ENCODE results near the gene LRP5. TPM values are rescaled to one million over a fixed set of nuclear protein-coding genes. Genes with fewer than 3 reads are reported as not detected.

Gene LRP5
- total and polyA plus RNA-seq, 9 of the 15 experiments (the other 6 are each of a cell fraction or from before 2014, with no cell fraction given): 0.48 to 44.2 (median 13.5) TPM

- no peaks in the 10 kb centered on the region; the same call in 1 of the 2 replicates for H3K9me3 ChIP-seq (replicated peaks; ENCODE audit: control insufficient read depth, insufficient read depth, low read depth, low read length)
- intact Hi-C loops (cut with micrococcal nuclease) (no loop called here), in situ Hi-C loops (cut with MboI) (no loop called here)
- H3K4me2 ChIP-seq (ENCODE audit: insufficient read depth, low read length): no peak overlapping the region; the same call in 1 of the 2 replicates
- DNase-seq (ENCODE audit: extremely low read depth in 1 of 4, low spot score in 3 of 4) (peak in 3 of 4 experiments; percentile 27 to 66 (median 31)), ATAC-seq (peak; percentile 60), FAIRE-seq (peak; percentile 63)
- no peak overlapping the region for H2AFZ ChIP-seq (ENCODE audit: low read depth, low read length)
- H3K36me3 ChIP-seq (ENCODE audit: control insufficient read depth, insufficient read depth, low read length): peaks cover 58% of the 10 kb centered on the region
- no TSS peak for BruUV-seq (replicated peaks)
- WGBS (ENCODE audit: insufficient coverage, low coverage, missing lambda C conversion rate): 41% methylated on average over 4 of the region's 4 CpGs
- peak overlapping the region; percentile 18 to 72; a peak in 2 of 4 replicates for H3K9ac ChIP-seq (ENCODE audit: insufficient read depth in 1 of 2, low read depth in 2 of 2, low read length in 2 of 2)
- H3K27me3 ChIP-seq (ENCODE audit: control insufficient read depth in 2 of 2, insufficient read depth in 2 of 2, low read length in 2 of 2): no peaks in the 10 kb centered on the region
- peaks cover 20 to 35% of the 10 kb centered on the region in 2 experiments for H3K4me1 ChIP-seq (replicated peaks in 1 of 2; ENCODE audit: control insufficient read depth in 2 of 2, insufficient read depth in 2 of 2, low read length in 2 of 2)
- H3K4me3 ChIP-seq: no peak overlapping the region
- POLR2A ChIA-PET: interaction anchor here (0.9 to 1.7 kb wide), 2 partner anchors 18 to 24 kb away, joined by 3 read pairs; no protein-coding TSS in a partner anchor
- H3K9me1 ChIP-seq (ENCODE audit: control insufficient read depth, insufficient read depth, low read length): peaks cover 19% of the 10 kb centered on the region
- CTCF ChIA-PET (ENCODE audit: low intra/inter-chr PET ratio): no interaction called here
- peaks cover 71% of the 10 kb centered on the region for H4K20me1 ChIP-seq (replicated peaks; ENCODE audit: control insufficient read depth, insufficient read depth, low read length)
- H3K79me2 ChIP-seq (ENCODE audit: control insufficient read depth, insufficient read depth, low read length): peaks cover 93% of the 10 kb centered on the region
- H3K27ac ChIP-seq (ENCODE audit: extremely low read depth, low read depth, low read length): no peak overlapping the region
- TF ChIP-seq U2AF2 (optimal IDR thresholded peaks at IDR 0.05; ENCODE audit: low read depth, low read length) (no peak), ZNF830 (CRISPR knock-in tag; IDR thresholded peaks at IDR 0.05) (no peak), TOE1 (IDR thresholded peaks at IDR 0.05; ENCODE audit: borderline replicate concordance) (peak; percentile 86; the same call in 1 of the 2 replicates), TOE1 (CRISPR knock-in tag; IDR thresholded peaks at IDR 0.05; ENCODE audit: borderline replicate concordance, low read depth) (no peak), ATF4 (CRISPR knock-in tag; IDR thresholded peaks at IDR 0.05) (no peak), KDM1A (IDR thresholded peaks at IDR 0.05) (0 out of 4 replicates have a peak, but pooled peaks of 1 of the 2 experiments have one; percentile 1), IFI16 (CRISPR knock-in tag; IDR thresholded peaks at IDR 0.05) (no peak), ZNF134 (CRISPR knock-in tag; conservative IDR thresholded peaks at IDR 0.05) (no peak)
- TF ChIP-seq, protein P1, sequence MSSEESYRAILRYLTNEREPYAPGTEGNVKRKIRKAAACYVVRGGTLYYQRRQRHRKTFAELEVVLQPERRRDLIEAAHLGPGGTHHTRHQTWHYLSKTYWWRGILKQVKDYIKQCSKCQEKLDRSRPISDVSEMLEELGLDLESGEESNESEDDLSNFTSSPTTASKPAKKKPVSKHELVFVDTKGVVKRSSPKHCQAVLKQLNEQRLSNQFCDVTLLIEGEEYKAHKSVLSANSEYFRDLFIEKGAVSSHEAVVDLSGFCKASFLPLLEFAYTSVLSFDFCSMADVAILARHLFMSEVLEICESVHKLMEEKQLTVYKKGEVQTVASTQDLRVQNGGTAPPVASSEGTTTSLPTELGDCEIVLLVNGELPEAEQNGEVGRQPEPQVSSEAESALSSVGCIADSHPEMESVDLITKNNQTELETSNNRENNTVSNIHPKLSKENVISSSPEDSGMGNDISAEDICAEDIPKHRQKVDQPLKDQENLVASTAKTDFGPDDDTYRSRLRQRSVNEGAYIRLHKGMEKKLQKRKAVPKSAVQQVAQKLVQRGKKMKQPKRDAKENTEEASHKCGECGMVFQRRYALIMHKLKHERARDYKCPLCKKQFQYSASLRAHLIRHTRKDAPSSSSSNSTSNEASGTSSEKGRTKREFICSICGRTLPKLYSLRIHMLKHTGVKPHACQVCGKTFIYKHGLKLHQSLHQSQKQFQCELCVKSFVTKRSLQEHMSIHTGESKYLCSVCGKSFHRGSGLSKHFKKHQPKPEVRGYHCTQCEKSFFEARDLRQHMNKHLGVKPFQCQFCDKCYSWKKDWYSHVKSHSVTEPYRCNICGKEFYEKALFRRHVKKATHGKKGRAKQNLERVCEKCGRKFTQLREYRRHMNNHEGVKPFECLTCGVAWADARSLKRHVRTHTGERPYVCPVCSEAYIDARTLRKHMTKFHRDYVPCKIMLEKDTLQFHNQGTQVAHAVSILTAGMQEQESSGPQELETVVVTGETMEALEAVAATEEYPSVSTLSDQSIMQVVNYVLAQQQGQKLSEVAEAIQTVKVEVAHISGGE (CRISPR knock-in tag; IDR thresholded peaks at IDR 0.05): no peak
- TF ChIP-seq, protein P2, sequence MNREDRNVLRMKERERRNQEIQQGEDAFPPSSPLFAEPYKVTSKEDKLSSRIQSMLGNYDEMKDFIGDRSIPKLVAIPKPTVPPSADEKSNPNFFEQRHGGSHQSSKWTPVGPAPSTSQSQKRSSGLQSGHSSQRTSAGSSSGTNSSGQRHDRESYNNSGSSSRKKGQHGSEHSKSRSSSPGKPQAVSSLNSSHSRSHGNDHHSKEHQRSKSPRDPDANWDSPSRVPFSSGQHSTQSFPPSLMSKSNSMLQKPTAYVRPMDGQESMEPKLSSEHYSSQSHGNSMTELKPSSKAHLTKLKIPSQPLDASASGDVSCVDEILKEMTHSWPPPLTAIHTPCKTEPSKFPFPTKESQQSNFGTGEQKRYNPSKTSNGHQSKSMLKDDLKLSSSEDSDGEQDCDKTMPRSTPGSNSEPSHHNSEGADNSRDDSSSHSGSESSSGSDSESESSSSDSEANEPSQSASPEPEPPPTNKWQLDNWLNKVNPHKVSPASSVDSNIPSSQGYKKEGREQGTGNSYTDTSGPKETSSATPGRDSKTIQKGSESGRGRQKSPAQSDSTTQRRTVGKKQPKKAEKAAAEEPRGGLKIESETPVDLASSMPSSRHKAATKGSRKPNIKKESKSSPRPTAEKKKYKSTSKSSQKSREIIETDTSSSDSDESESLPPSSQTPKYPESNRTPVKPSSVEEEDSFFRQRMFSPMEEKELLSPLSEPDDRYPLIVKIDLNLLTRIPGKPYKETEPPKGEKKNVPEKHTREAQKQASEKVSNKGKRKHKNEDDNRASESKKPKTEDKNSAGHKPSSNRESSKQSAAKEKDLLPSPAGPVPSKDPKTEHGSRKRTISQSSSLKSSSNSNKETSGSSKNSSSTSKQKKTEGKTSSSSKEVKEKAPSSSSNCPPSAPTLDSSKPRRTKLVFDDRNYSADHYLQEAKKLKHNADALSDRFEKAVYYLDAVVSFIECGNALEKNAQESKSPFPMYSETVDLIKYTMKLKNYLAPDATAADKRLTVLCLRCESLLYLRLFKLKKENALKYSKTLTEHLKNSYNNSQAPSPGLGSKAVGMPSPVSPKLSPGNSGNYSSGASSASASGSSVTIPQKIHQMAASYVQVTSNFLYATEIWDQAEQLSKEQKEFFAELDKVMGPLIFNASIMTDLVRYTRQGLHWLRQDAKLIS (CRISPR knock-in tag; IDR thresholded peaks at IDR 0.05): no peak
- TF ChIP-seq, protein P3, sequence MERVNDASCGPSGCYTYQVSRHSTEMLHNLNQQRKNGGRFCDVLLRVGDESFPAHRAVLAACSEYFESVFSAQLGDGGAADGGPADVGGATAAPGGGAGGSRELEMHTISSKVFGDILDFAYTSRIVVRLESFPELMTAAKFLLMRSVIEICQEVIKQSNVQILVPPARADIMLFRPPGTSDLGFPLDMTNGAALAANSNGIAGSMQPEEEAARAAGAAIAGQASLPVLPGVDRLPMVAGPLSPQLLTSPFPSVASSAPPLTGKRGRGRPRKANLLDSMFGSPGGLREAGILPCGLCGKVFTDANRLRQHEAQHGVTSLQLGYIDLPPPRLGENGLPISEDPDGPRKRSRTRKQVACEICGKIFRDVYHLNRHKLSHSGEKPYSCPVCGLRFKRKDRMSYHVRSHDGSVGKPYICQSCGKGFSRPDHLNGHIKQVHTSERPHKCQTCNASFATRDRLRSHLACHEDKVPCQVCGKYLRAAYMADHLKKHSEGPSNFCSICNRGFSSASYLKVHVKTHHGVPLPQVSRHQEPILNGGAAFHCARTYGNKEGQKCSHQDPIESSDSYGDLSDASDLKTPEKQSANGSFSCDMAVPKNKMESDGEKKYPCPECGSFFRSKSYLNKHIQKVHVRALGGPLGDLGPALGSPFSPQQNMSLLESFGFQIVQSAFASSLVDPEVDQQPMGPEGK (CRISPR knock-in tag; IDR thresholded peaks at IDR 0.05; ENCODE audit: borderline replicate concordance): no peak
These were observed 158.0 kb downstream of the LRP5 start for GRCh38 chr11:68470304-68470811.

Measured in K562 (cell line).